ENCODE results near the gene ADAD2. TPM values are rescaled to one million over a fixed set of nuclear protein-coding genes. Genes with fewer than 3 reads are reported as not detected.

Gene ADAD2
- total and polyA plus RNA-seq, 12 donors, result 0.36 to 5.9 (median 0.85) TPM; not detected in 4

- peaks cover 0 to 8% (median 0%) of the 10 kb centered on the region in 7 donors for H3K27me3 ChIP-seq
- 96 to 99% methylated on average over 3 of the region's 3 CpGs for WGBS, 2 donors
- ATAC-seq (no peak), DNase-seq (no peak)
- no peak overlapping the region for H3K4me3 ChIP-seq
- H3K4me1 ChIP-seq, result peaks cover 0 to 17% (median 11%) of the 10 kb centered on the region in 9 donors
- intact Hi-C loops (cut with DNase I), result loop anchor here in 1 of 10 donors (10.0 kb wide), 1 partner anchor 60 kb away; no protein-coding TSS in a partner anchor
- no peaks in the 10 kb centered on the region for H3K9me3 ChIP-seq
- no peaks in the 10 kb centered on the region for H3K36me3 ChIP-seq
- TF ChIP-seq CTCF (IDR thresholded peaks at IDR 0.05), result no peak
- no peak overlapping the region for H3K27ac ChIP-seq
Measured at GRCh38 chr16:84224554-84224953, 33.6 kb downstream of the ADAD2 start.

GRCh38 chr16:84225126-84225525 is 34.2 kb downstream of the ADAD2 start:
- H3K4me1 ChIP-seq, result peaks cover 0 to 21% (median 11%) of the 10 kb centered on the region in 9 donors
- DNase-seq (no peak), ATAC-seq (no peak)
- 86 to 92% methylated on average over 3 of the region's 3 CpGs for WGBS, 2 donors
- no peaks in the 10 kb centered on the region for H3K9me3 ChIP-seq
- H3K36me3 ChIP-seq, result no peaks in the 10 kb centered on the region
- no peak overlapping the region for H3K27ac ChIP-seq
- TF ChIP-seq CTCF (IDR thresholded peaks at IDR 0.05), result no peak
- H3K27me3 ChIP-seq, result peaks cover 0 to 8% (median 0%) of the 10 kb centered on the region in 7 donors
- intact Hi-C loops (cut with DNase I), result loop anchor here in 2 of 10 donors (5.0 to 10.0 kb wide), 2 partner anchors 60 to 82 kb away; no protein-coding TSS in a partner anchor
- H3K4me3 ChIP-seq, result no peak overlapping the region

- Histone ChIP-seq H3K27ac (no peak overlapping the region), H3K36me3 (no peaks in the 10 kb centered on the region), H3K9me3 (no peaks in the 10 kb centered on the region), H3K27me3 (peaks cover 0 to 8% (median 0%) of the 10 kb centered on the region in 7 donors), H3K4me1 (peaks cover 0 to 21% (median 11%) of the 10 kb centered on the region in 9 donors), H3K4me3 (no peak overlapping the region)
- intact Hi-C loops (cut with DNase I), result loop anchor here in 2 of 10 donors (5.0 to 10.0 kb wide), 2 partner anchors 59 to 82 kb away; no protein-coding TSS in a partner anchor
- DNase-seq (no peak), ATAC-seq (no peak)
- 74 to 76% methylated on average over 7 of the region's 7 CpGs for WGBS, 2 donors
- no peak for TF ChIP-seq CTCF (IDR thresholded peaks at IDR 0.05)
Measured at GRCh38 chr16:84225571-84225970, 34.6 kb downstream of the ADAD2 start.

- ATAC-seq, result no peak
- TF ChIP-seq CTCF (IDR thresholded peaks at IDR 0.05), result no peak
- no peaks in the 10 kb centered on the region for H3K9me3 ChIP-seq
- WGBS, 2 donors, result 85 to 90% methylated on average over 8 of the region's 8 CpGs
- peaks cover 0 to 8% (median 0%) of the 10 kb centered on the region in 7 donors for H3K27me3 ChIP-seq
- intact Hi-C loops (cut with DNase I), result loop anchor here in 2 of 10 donors (5.0 to 10.0 kb wide), 2 partner anchors 59 to 81 kb away; no protein-coding TSS in a partner anchor
- H3K27ac ChIP-seq, result no peak overlapping the region
- no peak overlapping the region for H3K4me3 ChIP-seq
- H3K4me1 ChIP-seq, result peaks cover 0 to 21% (median 11%) of the 10 kb centered on the region in 9 donors
- H3K36me3 ChIP-seq, result no peaks in the 10 kb centered on the region
- DNase-seq, result no peak
Measured at GRCh38 chr16:84226026-84226425, 35.1 kb downstream of the ADAD2 start.

All from heart right ventricle (tissue), 16 donors.